CD14-positive monocyte (primary cell): ENCODE results near the gene AKAP12. TPM values are rescaled to one million over a fixed set of nuclear protein-coding genes. Genes with fewer than 3 reads are reported as not detected.

Source experiments
- DNase-seq, 3 donors: peaks; one replicate each; pipeline ENCODE4 v3.0.0-alpha.2; 2011 to 2022
- H2AFZ ChIP-seq: 2 replicates; pipeline ENCODE4 v1.6.0; 2012; ENCODE audit warnings: mild to moderate bottlenecking, low read depth, low read length, inconsistent platforms; ENCODE audit not compliant: insufficient read depth, poor library complexity, severe bottlenecking
- H3K27ac ChIP-seq, 2 donors: 1 replicate in 1 of 2; 2 replicates in 1 of 2; pipeline ENCODE4 v1.5.1; 2012 to 2013; ENCODE audit warnings: low read length in 2 of 2, control low read depth in 1 of 2, inconsistent platforms in 1 of 2, low read depth in 1 of 2, mild to moderate bottlenecking in 1 of 2
- H3K27me3 ChIP-seq, 2 donors: one replicate each; pipeline versions ENCODE4 v1.6.0 to v1.6.1; 2011 to 2013; ENCODE audit warnings: low read length in 2 of 2; ENCODE audit not compliant: control insufficient read depth in 2 of 2, insufficient read depth in 2 of 2
- H3K36me3 ChIP-seq, 2 donors: replicated peaks in 1 of 2; 1 replicate in 1 of 2; 2 replicates in 1 of 2; pipeline versions ENCODE4 v1.5.1 to v1.6.1; 2012 to 2013; ENCODE audit warnings: low read length in 2 of 2, control low read depth in 1 of 2, inconsistent platforms in 1 of 2, mild to moderate bottlenecking in 1 of 2; ENCODE audit not compliant: insufficient read depth in 2 of 2, control insufficient read depth in 1 of 2
- H3K4me1 ChIP-seq, 2 donors: 1 replicate in 1 of 2; 2 replicates in 1 of 2; pipeline versions ENCODE4 v1.5.1 to v1.6.1; 2012 to 2013; ENCODE audit warnings: low read length in 2 of 2, control low read depth in 1 of 2, inconsistent platforms in 1 of 2, mild to moderate bottlenecking in 1 of 2, moderate library complexity in 1 of 2; ENCODE audit not compliant: insufficient read depth in 2 of 2, control insufficient read depth in 1 of 2
- H3K4me2 ChIP-seq: replicated peaks from 2 replicates; pipeline ENCODE3; 2012; ENCODE audit warnings: low read length, moderate library complexity, mild to moderate bottlenecking; ENCODE audit not compliant: poor library complexity, severe bottlenecking; ENCODE audit errors: extremely low read depth
- H3K4me3 ChIP-seq, 3 experiments: fragments of 200-600 bp in 1 of 3; sonication (generic) in 1 of 3; replicated peaks in 1 of 3; 1 replicate in 2 of 3; 2 replicates in 1 of 3; pipeline ENCODE4 v1.5.1; 2011 to 2013; ENCODE audit warnings: low read length in 3 of 3, mild to moderate bottlenecking in 3 of 3, control low read depth in 2 of 3, low read depth in 2 of 3, inconsistent platforms in 1 of 3, moderate library complexity in 1 of 3
- H3K79me2 ChIP-seq: 2 replicates; pipeline ENCODE4 v1.6.0; 2012; ENCODE audit warnings: mild to moderate bottlenecking, control low read depth, inconsistent platforms, low read length, moderate library complexity; ENCODE audit not compliant: insufficient read depth
- H3K9ac ChIP-seq: 2 replicates; pipeline ENCODE4 v1.6.0; 2017; ENCODE audit warnings: low read length, mild to moderate bottlenecking; ENCODE audit not compliant: insufficient read depth, poor library complexity, severe bottlenecking
- H3K9me3 ChIP-seq, 2 donors: replicated peaks in 1 of 2; 1 replicate in 1 of 2; 2 replicates in 1 of 2; pipeline versions ENCODE4 v1.5.1 to v1.6.1; 2012 to 2013; ENCODE audit warnings: low read length in 2 of 2, control low read depth in 1 of 2; ENCODE audit not compliant: control insufficient read depth in 1 of 2, insufficient read depth in 1 of 2
- H4K20me1 ChIP-seq: 2 replicates; pipeline ENCODE4 v1.6.0; 2012; ENCODE audit warnings: mild to moderate bottlenecking, low read length, control low read depth, moderate library complexity; ENCODE audit not compliant: insufficient read depth
- H3K27ac Mint-ChIP-seq, 7 donors: one replicate each; pipeline ENCODE4 v1.8.0; 2020; ENCODE audit warnings: mild to moderate bottlenecking in 7 of 7, mixed read lengths in 7 of 7, moderate library complexity in 6 of 7, inconsistent platforms in 2 of 7
- H3K27me3 Mint-ChIP-seq, 3 donors: one replicate each; pipeline ENCODE4 v1.8.0; 2021 to 2022; ENCODE audit warnings: low read depth in 3 of 3, mild to moderate bottlenecking in 3 of 3, mixed read lengths in 3 of 3, moderate library complexity in 3 of 3, inconsistent platforms in 1 of 3
- H3K36me3 Mint-ChIP-seq, 2 donors: one replicate each; pipeline ENCODE4 v1.8.0; 2020; ENCODE audit warnings: mixed read lengths in 2 of 2, inconsistent platforms in 1 of 2, mild to moderate bottlenecking in 1 of 2
- H3K4me1 Mint-ChIP-seq: one replicate; pipeline ENCODE4 v1.8.0; 2020; ENCODE audit warnings: mild to moderate bottlenecking, mixed read lengths
- H3K4me3 Mint-ChIP-seq, 2 donors: one replicate each; pipeline ENCODE4 v1.8.0; 2020; ENCODE audit warnings: mild to moderate bottlenecking in 2 of 2, mixed read lengths in 2 of 2, moderate library complexity in 1 of 2
- H3K9me3 Mint-ChIP-seq, 7 donors: one replicate each; pipeline ENCODE4 v1.8.0; 2020 to 2022; ENCODE audit warnings: mixed read lengths in 7 of 7, mild to moderate bottlenecking in 6 of 7, moderate library complexity in 6 of 7, inconsistent platforms in 2 of 7
- WGBS: methylation state at CpG from one replicate; pipeline ENCODE4 v1.1.5; 2013; ENCODE audit warnings: missing lambda C conversion rate; ENCODE audit not compliant: insufficient coverage; 5-methylcytosine and 5-hydroxymethylcytosine counted together
- intact Hi-C, 2 donors: fragments of 100-400 bp; cut with micrococcal nuclease; formaldehyde crosslinking; loops; one replicate each; pipeline versions ENCODE4 v1.15.0 to v1.15.1; 2023
- polyA plus RNA-seq, 3 donors: library from polyadenylated mRNA; depleted of rRNA in 1 of 3; unstranded in 2 of 3; stranded (reverse) in 1 of 3; fragments of 300-500 nt in 2 of 3; fragments of >200 nt in 1 of 3; fragmentation: Illumina TruSeq in 2 of 3; gene quantifications; 1 replicate in 2 of 3; 2 replicates in 1 of 3; pipeline ENCODE4 v1.2.3, GENCODE V29; 2012 to 2021
- TF ChIP-seq, protein P1 (sequence below): fragments of 200-600 bp; IDR thresholded peaks from one replicate; pipeline ENCODE4 v1.8.0; 2022; ENCODE audit warnings: antibody characterized with exemption, mild to moderate bottlenecking

AKAP12 gene
- polyA plus RNA-seq, 3 donors, result 0.01 TPM; not detected in 2

DNA sequence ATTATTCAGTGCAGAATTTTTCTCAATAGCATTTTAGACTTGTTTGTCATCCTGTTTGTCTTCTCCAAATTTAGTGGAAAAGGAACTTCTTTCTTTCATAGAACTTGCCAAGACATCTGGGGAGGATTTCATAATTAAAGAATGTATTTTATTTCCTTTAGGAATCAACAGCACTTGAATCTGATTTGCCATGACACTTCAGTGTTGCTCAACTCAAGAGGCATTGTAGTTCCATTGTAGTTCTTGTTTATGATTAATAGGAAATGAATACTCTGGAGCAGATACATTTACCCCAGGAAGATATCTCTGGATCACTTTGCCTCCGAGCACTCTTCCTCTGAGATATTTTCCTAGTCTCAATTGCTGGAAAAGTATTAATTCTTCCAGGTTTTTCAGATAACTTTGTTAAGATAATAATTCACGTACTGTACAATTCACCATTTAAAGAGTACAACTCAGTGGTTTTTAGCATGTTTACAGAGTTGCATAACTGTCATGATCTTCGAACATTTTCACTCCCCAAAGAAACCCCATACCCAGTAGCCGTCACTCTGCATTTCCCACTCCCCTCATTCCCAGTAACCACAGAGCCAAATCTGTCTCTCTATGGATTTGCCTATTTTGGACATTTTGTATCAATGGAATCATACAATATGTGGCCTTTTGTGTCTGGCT lies 29.7 kb downstream of the AKAP12 start:
- DNase-seq, result no peak
- no peaks in the 10 kb centered on the region for H3K36me3 Mint-ChIP-seq
- H3K9me3 Mint-ChIP-seq, result peaks cover 0 to 2% (median 0%) of the 10 kb centered on the region in 7 donors
- Histone ChIP-seq H4K20me1 (no peaks in the 10 kb centered on the region), H3K9ac (no peak overlapping the region), H3K4me3 (no peak overlapping the region), H3K9me3 (no peaks in the 10 kb centered on the region), H3K27ac (no peak overlapping the region), H3K4me2 (no peak overlapping the region), H3K4me1 (no peaks in the 10 kb centered on the region), H3K27me3 (no peaks in the 10 kb centered on the region), H2AFZ (no peak overlapping the region), H3K79me2 (no peaks in the 10 kb centered on the region), H3K36me3 (no peaks in the 10 kb centered on the region)
- H3K4me3 Mint-ChIP-seq, result no peak overlapping the region
- intact Hi-C loops, result no loop called here
- 60% methylated on average over 1 of the region's 4 CpGs for WGBS
- peaks cover 2 to 11% (median 6%) of the 10 kb centered on the region in 3 donors for H3K27me3 Mint-ChIP-seq
- H3K27ac Mint-ChIP-seq, result no peak overlapping the region
- TF ChIP-seq, protein P1, sequence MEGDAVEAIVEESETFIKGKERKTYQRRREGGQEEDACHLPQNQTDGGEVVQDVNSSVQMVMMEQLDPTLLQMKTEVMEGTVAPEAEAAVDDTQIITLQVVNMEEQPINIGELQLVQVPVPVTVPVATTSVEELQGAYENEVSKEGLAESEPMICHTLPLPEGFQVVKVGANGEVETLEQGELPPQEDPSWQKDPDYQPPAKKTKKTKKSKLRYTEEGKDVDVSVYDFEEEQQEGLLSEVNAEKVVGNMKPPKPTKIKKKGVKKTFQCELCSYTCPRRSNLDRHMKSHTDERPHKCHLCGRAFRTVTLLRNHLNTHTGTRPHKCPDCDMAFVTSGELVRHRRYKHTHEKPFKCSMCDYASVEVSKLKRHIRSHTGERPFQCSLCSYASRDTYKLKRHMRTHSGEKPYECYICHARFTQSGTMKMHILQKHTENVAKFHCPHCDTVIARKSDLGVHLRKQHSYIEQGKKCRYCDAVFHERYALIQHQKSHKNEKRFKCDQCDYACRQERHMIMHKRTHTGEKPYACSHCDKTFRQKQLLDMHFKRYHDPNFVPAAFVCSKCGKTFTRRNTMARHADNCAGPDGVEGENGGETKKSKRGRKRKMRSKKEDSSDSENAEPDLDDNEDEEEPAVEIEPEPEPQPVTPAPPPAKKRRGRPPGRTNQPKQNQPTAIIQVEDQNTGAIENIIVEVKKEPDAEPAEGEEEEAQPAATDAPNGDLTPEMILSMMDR, result no peak
- H3K4me1 Mint-ChIP-seq, result no peaks in the 10 kb centered on the region

DNA sequence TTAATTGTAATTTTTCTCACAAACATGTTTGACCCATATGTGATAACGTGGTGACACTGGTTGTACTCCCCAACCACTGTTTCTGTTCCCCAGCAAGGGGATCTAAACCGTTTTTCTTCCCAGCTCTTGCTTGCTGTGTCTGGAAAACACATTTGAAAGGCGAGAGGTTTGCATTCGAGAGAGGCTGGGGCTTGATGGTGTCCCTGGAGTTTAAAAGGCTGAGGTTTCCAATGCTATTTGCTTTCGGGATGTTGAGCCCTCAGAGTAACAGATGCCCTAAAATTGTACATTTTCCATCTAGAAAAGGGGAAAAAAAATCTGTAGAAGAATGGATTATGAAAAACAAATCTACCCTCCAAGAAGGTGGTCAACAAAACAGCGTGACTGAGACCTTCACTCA lies 35.4 kb downstream of the AKAP12 start:
- Histone ChIP-seq H3K27me3 (no peaks in the 10 kb centered on the region), H3K4me2 (no peak overlapping the region), H3K9me3 (no peaks in the 10 kb centered on the region), H4K20me1 (no peaks in the 10 kb centered on the region), H2AFZ (no peak overlapping the region), H3K27ac (no peak overlapping the region), H3K36me3 (no peaks in the 10 kb centered on the region), H3K4me1 (no peaks in the 10 kb centered on the region), H3K79me2 (no peaks in the 10 kb centered on the region), H3K9ac (no peak overlapping the region), H3K4me3 (no peak overlapping the region)
- peaks cover 7 to 15% (median 14%) of the 10 kb centered on the region in 3 donors for H3K27me3 Mint-ChIP-seq
- no peak overlapping the region for H3K27ac Mint-ChIP-seq
- no peaks in the 10 kb centered on the region for H3K4me1 Mint-ChIP-seq
- DNase-seq, result no peak
- H3K9me3 Mint-ChIP-seq, result no peaks in the 10 kb centered on the region
- no peaks in the 10 kb centered on the region for H3K36me3 Mint-ChIP-seq
- H3K4me3 Mint-ChIP-seq, result no peak overlapping the region
- 95% methylated on average over 3 of the region's 6 CpGs for WGBS
- intact Hi-C loops, result no loop called here
- TF ChIP-seq, protein P1, result no peak
